IMR-90 (cell line): Measurements from ENCODE around the gene CDH23. TPM values are rescaled to one million over a fixed set of nuclear protein-coding genes. Genes with fewer than 3 reads are reported as not detected.

Experiments used
- ATAC-seq: fragments of 200-7000 bp; cut with Tn5 transposase; 2 replicates; pipeline ENCODE4 v1.9.1; 2020; ENCODE audit warnings: low read depth, mild to moderate bottlenecking, moderate library complexity
- BruUV-seq: library from RNA; stranded (reverse); fragments of 400-500 nt; replicated peaks from 2 replicates; lab custom pipeline; 2021; lab: Mats Ljungman, UMichigan
- CTCF ChIA-PET: fragments of 300-600 bp; formaldehyde crosslinking; extraction: SDS; loops from one replicate; lab custom pipeline; 2021; ENCODE audit warnings: antibody characterized with exemption; lab: Yijun Ruan, JAX
- POLR2A ChIA-PET: fragments of 300-600 bp; sonication (Branson Sonifier 250); formaldehyde crosslinking; loops from one replicate; lab custom pipeline; 2022; ENCODE audit warnings: antibody characterized with exemption; ENCODE audit not compliant: unreplicated experiment; lab: Charles Lee
- DNase-seq: peaks from one replicate; pipeline ENCODE4 v3.0.0; 2013
- H2AFZ ChIP-seq: replicated peaks from 2 replicates; pipeline ENCODE3; 2013; ENCODE audit warnings: low read length, mild to moderate bottlenecking; ENCODE audit not compliant: poor library complexity
- H2AK5ac ChIP-seq: 2 replicates; pipeline ENCODE4 v1.6.1; 2013; ENCODE audit warnings: low read depth, low read length, inconsistent platforms
- H2AK9ac ChIP-seq: replicated peaks from 2 replicates; pipeline ENCODE3; 2013; ENCODE audit warnings: mild to moderate bottlenecking, low read depth, low read length, moderate library complexity; ENCODE audit not compliant: poor library complexity
- H2BK120ac ChIP-seq: 2 replicates; pipeline ENCODE4 v1.6.1; 2013; ENCODE audit warnings: low read depth, low read length, inconsistent platforms
- H2BK15ac ChIP-seq: 3 replicates; pipeline ENCODE4 v1.6.1; 2013; ENCODE audit warnings: low read depth, low read length, inconsistent platforms
- H2BK20ac ChIP-seq: 2 replicates; pipeline ENCODE4 v1.6.1; 2013; ENCODE audit warnings: low read depth, mild to moderate bottlenecking, inconsistent platforms, low read length, moderate library complexity
- H2BK5ac ChIP-seq: 2 replicates; pipeline ENCODE4 v1.6.1; 2013; ENCODE audit warnings: mild to moderate bottlenecking, low read depth, low read length, inconsistent platforms; ENCODE audit not compliant: poor library complexity, severe bottlenecking
- H3K14ac ChIP-seq: replicated peaks from 2 replicates; pipeline ENCODE4 v1.6.1; 2013; ENCODE audit warnings: low read depth, low read length, inconsistent platforms
- H3K18ac ChIP-seq: 2 replicates; pipeline ENCODE4 v1.6.1; 2013; ENCODE audit warnings: low read depth, low read length, control low read depth
- H3K23ac ChIP-seq: 2 replicates; pipeline ENCODE4 v1.6.1; 2013; ENCODE audit warnings: low read depth, low read length, inconsistent platforms
- H3K27ac ChIP-seq: 2 replicates; pipeline ENCODE4 v1.5.1; 2013; ENCODE audit warnings: mild to moderate bottlenecking, control low read depth, low read length; ENCODE audit not compliant: insufficient read depth
- H3K27me3 ChIP-seq: 2 replicates; pipeline ENCODE4 v1.6.1; 2013; ENCODE audit warnings: low read length; ENCODE audit not compliant: control insufficient read depth, insufficient read depth
- H3K36me3 ChIP-seq: 2 replicates; pipeline ENCODE4 v1.6.1; 2013; ENCODE audit warnings: low read length, mixed read lengths; ENCODE audit not compliant: control insufficient read depth, insufficient read depth
- H3K4ac ChIP-seq: 2 replicates; pipeline ENCODE4 v1.6.1; 2013; ENCODE audit warnings: low read depth, low read length, inconsistent platforms
- H3K4me1 ChIP-seq: 2 replicates; pipeline ENCODE4 v1.6.1; 2013; ENCODE audit warnings: low read length, mixed read lengths; ENCODE audit not compliant: control insufficient read depth, insufficient read depth
- H3K4me2 ChIP-seq: 2 replicates; pipeline ENCODE4 v1.6.1; 2013; ENCODE audit warnings: low read depth, mild to moderate bottlenecking, control low read depth, low read length, moderate library complexity
- H3K4me3 ChIP-seq: 2 replicates; pipeline ENCODE4 v1.5.1; 2013; ENCODE audit warnings: low read depth, mild to moderate bottlenecking, control low read depth, low read length, moderate library complexity; ENCODE audit not compliant: insufficient read depth
- H3K56ac ChIP-seq: 2 replicates; pipeline ENCODE4 v1.6.1; 2013; ENCODE audit warnings: low read length, inconsistent platforms; ENCODE audit not compliant: insufficient read depth; ENCODE audit errors: extremely low read depth
- H3K79me1 ChIP-seq, 2 experiments: 2 replicates each; pipeline ENCODE4 v1.6.1; 2013; ENCODE audit warnings: low read length in 2 of 2, inconsistent platforms in 1 of 2, low read depth in 1 of 2
- H3K9ac ChIP-seq: 2 replicates; pipeline ENCODE4 v1.6.1; 2013; ENCODE audit warnings: low read depth, low read length, control low read depth
- H3K9me1 ChIP-seq: 2 replicates; pipeline ENCODE4 v1.6.1; 2013; ENCODE audit warnings: low read length, inconsistent platforms; ENCODE audit not compliant: insufficient read depth
- H3K9me3 ChIP-seq: 2 replicates; pipeline ENCODE4 v1.6.1; 2013; ENCODE audit warnings: low read length; ENCODE audit not compliant: control insufficient read depth, insufficient read depth
- H4K20me1 ChIP-seq: 2 replicates; pipeline ENCODE4 v1.6.1; 2013; ENCODE audit warnings: low read length, inconsistent platforms; ENCODE audit not compliant: insufficient read depth
- H4K5ac ChIP-seq: 2 replicates; pipeline ENCODE4 v1.6.1; 2013; ENCODE audit warnings: mild to moderate bottlenecking, low read depth, low read length, control low read depth
- H4K8ac ChIP-seq, 2 experiments: 2 replicates each; pipeline ENCODE4 v1.6.1; 2013; ENCODE audit warnings: low read depth in 2 of 2, low read length in 2 of 2, control low read depth in 1 of 2, inconsistent platforms in 1 of 2
- H4K91ac ChIP-seq: 2 replicates; pipeline ENCODE4 v1.6.1; 2013; ENCODE audit warnings: low read depth, low read length, inconsistent platforms; ENCODE audit not compliant: insufficient read depth
- ELK1 ChIP-seq: fragments of 150-350 bp; IDR thresholded peaks from 2 replicates; pipeline ENCODE4 v1.6.1; 2016; ENCODE audit warnings: low read depth, mild to moderate bottlenecking, low read length, moderate library complexity, borderline replicate concordance
- MAZ ChIP-seq: IDR thresholded peaks from 2 replicates; pipeline ENCODE4 v1.6.1; 2012; ENCODE audit warnings: low read depth, mild to moderate bottlenecking, low read length, improper control_type of control experiment, moderate library complexity, borderline replicate concordance
- RAD21 ChIP-seq: IDR thresholded peaks from 2 replicates; pipeline ENCODE4 v1.6.1; 2012; ENCODE audit warnings: low read length, improper control_type of control experiment
- RCOR1 ChIP-seq: IDR thresholded peaks from 2 replicates; pipeline ENCODE4 v1.6.1; 2012; ENCODE audit warnings: mild to moderate bottlenecking, low read length, improper control_type of control experiment; ENCODE audit not compliant: insufficient replicate concordance
- WGBS, 2 experiments: methylation state at CpG; one replicate each; pipeline versions ENCODE4 v1.1.5 to v1.1.7; 2013; ENCODE audit warnings: missing lambda C conversion rate in 2 of 2; ENCODE audit not compliant: insufficient read length in 1 of 2; ENCODE audit errors: extremely low coverage in 2 of 2; 5-methylcytosine and 5-hydroxymethylcytosine counted together
- dilution Hi-C: fragments of 300-500 bp; cut with HindIII; formaldehyde crosslinking; loops from one replicate; pipeline ENCODE4 v1.14.3; 2018; ENCODE audit warnings: low sequenced_read_pairs; ENCODE audit not compliant: unreplicated experiment
- in situ Hi-C: fragments of 300-500 bp; cut with MboI; formaldehyde crosslinking; loops from 3 replicates; pipeline ENCODE4 v1.14.3; 2019; ENCODE audit warnings: low sequenced_read_pairs, inconsistent platforms, mixed read lengths
- intact Hi-C: fragments of 100-400 bp; cut with micrococcal nuclease; formaldehyde crosslinking; loops from 2 replicates; pipeline ENCODE4 v1.10.0; 2022
- polyA plus RNA-seq, 3 experiments: library from polyadenylated mRNA; depleted of rRNA; stranded (reverse); fragments of >200 nt; gene quantifications; 2 replicates each; pipeline ENCODE4 v1.2.3, GENCODE V29; 2012; ENCODE audit warnings: low replicate concordance in 1 of 3
- total RNA-seq: library from RNA; depleted of rRNA; stranded (reverse); fragments of >200 nt; gene quantifications from 2 replicates; pipeline ENCODE4 v1.2.3, GENCODE V29; 2012

Gene CDH23
- total and polyA plus RNA-seq, 2 of the 4 experiments (the other 2 are of a cell fraction), result under 0.01 to 0.03 TPM

- Histone ChIP-seq H3K27me3 (peaks cover 30% of the 10 kb centered on the region), H2BK5ac (no peak overlapping the region), H3K36me3 (no peaks in the 10 kb centered on the region), H3K18ac (no peak overlapping the region), H2BK15ac (no peak overlapping the region), H4K5ac (no peak overlapping the region), H3K9me3 (no peaks in the 10 kb centered on the region), H3K79me1 (no peaks in the 10 kb centered on the region), H2AFZ (no peak overlapping the region), H2BK120ac (no peak overlapping the region), H3K27ac (no peak overlapping the region), H3K4me2 (no peak overlapping the region), H3K9ac (no peak overlapping the region), H3K14ac (no peak overlapping the region), H2AK9ac (no peak overlapping the region), H3K4ac (no peak overlapping the region), H4K20me1 (no peaks in the 10 kb centered on the region), H4K8ac (no peak overlapping the region), H3K4me3 (no peak overlapping the region), H2AK5ac (no peak overlapping the region), H4K91ac (no peak overlapping the region), H2BK20ac (no peak overlapping the region), H3K56ac (no peak overlapping the region), H3K4me1 (no peaks in the 10 kb centered on the region), H3K9me1 (no peaks in the 10 kb centered on the region), H3K23ac (no peak overlapping the region)
- ChIA-PET CTCF (no interaction called here), POLR2A (no interaction called here)
- intact Hi-C loops, result no loop called here
- no peak for TF ChIP-seq RCOR1
- no peak for TF ChIP-seq ELK1
- no peak for TF ChIP-seq RAD21
- no peak for TF ChIP-seq MAZ
- ATAC-seq, result no peak
- WGBS, 2 experiments, result no CpG with 5 or more reads among the region's 5 CpGs
- dilution Hi-C loops, result no loop called here
- no TSS peak for BruUV-seq
- in situ Hi-C loops, result no loop called here
- no peak for DNase-seq
Observed at GRCh38 chr10:71427246-71427645, 30.5 kb downstream of the CDH23 start.
